Ramos (cell line): ENCODE results near the gene WNK1.
"Not testable (repeated sequence)": the region's sequence is repeated elsewhere in the genome, so short reads cannot be mapped to it uniquely, and the experiment has no call there.

Source experiments
- in situ Hi-C: fragments of 300-500 bp; cut with MboI; formaldehyde crosslinking; loops from one replicate; pipeline ENCODE4 v1.14.3; 2022; ENCODE audit warnings: low sequenced_read_pairs; ENCODE audit not compliant: unreplicated experiment

WNK1 gene

GRCh38 chr12:904010-904414 is 151.6 kb downstream of the WNK1 start:
- in situ Hi-C loops, result no loop called here

- in situ Hi-C loops, result no loop called here
Measured at GRCh38 chr12:905261-906031, 153.1 kb downstream of the WNK1 start.

DNA sequence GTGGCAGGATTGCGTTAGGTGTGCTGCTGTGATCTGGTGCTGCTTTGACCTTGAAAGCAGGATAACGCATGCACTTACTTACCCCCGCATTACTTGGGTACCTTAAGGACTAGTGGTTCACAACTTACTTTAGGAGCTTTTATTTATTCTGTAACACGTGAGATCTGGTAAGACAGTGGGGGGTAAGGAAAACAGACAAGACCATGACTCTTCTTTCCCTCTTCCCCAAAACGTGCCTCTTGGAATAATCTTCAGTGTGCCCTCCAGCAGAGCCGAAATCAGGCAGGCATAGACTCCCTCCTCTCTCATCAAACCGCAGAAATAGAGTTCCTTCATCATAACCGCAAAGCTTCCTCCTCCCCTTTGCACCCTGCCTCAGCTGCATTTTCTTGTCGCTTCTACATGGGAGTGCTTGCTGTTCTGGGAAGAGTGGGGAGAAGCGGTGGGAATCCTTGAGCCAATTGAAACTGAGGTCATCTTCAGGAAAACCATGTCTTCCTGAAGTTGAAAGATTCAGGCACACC is 153.7 kb downstream of the WNK1 start:
- in situ Hi-C loops, result no loop called here

DNA sequence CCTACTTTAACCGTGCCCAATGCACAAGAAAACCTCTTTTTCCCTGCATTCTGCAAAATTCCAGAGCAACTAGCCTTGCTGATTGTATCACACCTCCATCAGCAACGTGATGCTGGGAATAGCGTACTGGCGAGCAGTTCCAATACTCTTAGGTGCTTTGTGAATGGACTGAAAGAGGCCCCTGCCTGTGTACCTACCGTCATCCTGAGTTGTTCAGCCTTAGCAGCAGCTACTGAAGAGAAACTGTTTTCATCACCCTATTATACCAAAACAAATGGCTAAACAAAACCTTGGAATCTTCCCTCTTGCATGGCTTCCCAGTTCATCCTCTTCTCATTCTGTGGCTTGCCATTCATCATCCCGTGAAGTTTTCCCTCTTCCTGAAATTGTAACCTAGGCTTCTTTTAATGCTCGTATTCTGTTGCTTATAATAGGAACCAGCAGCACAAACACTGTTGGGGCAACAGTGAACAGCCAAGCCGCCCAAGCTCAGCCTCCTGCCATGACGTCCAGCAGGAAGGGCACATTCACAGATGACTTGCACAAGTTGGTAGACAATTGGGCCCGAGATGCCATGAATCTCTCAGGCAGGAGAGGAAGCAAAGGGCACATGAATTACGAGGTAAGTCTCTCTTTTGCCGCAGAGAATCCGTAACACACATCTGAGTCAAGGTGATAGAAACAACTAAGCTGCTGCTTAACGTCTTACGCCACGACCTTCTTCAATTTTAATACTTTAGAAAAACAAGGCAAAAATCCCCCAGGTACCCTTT is 155.2 kb downstream of the WNK1 start:
- in situ Hi-C loops, result no loop called here

GRCh38 chr12:909861-910260 is 157.5 kb downstream of the WNK1 start:
- in situ Hi-C loops, result no loop called here

- in situ Hi-C loops, result no loop called here
Measured at GRCh38 chr12:910416-910815, 158.0 kb downstream of the WNK1 start.

- in situ Hi-C loops, result no loop called here
Measured at GRCh38 chr12:911191-911826, 158.9 kb downstream of the WNK1 start.

GRCh38 chr12:912466-913235 is 160.3 kb downstream of the WNK1 start:
- in situ Hi-C loops, result no loop called here

DNA sequence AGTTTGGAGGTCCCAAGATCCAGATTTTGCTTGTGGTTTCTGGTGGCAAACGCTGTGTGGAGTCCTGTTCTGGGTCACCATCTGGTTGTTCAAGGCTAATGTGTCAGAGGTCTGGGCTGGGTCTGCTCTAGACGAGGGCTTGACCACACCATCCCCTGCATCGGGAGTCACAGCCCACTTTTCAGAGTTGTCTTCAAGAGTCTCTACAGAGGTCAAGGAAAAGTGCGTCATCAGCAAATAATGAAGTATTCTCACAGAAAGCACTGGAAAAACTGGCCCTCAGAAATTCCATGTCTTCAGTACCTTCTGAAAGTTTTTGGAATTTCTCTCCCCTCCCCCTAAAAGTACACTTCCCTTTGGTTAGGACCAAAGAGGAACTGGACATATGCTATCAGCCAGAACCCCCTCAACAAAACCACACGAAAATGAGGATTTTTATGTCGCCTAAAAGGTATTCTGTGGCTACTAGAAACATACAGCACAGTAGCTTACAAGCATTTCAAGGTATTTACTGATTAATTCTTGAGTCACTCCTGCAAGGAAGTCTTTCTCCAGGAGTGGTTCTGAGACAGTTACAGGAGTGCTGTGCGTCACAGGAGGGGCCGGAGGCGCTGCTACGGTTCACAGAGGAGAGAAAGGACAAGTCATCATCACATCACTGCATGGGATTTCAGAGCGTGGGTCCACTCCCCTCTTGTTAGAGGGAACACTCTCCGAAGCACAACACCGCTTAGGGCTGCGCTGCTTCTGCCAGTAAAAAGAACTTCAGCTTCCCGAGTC is 161.7 kb downstream of the WNK1 start:
- in situ Hi-C loops, result no loop called here

- in situ Hi-C loops, result no loop called here
Measured at GRCh38 chr12:915090-915489, 162.7 kb downstream of the WNK1 start.

DNA sequence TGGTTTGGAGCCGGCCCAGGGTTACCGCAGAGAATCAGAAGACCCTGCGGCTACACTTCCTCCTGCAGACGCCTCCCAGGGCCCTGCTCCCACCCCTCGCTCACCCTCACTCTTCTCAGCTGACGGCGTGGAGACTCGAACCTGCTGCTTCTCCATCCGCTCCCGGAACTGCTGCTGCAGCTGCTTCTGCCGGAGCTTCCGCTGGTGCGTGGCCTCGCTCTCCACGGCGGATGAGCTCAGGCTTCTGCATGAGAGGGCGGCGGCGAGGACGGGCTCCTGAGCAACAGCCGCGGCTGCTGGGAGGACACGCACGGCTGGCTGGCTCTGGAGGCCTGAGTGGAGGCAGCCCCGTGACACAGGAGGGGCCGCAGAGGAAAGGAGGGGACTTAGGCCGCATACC is 163.9 kb downstream of the WNK1 start:
- in situ Hi-C loops, result no loop called here

- in situ Hi-C loops, result no loop called here
Measured at GRCh38 chr12:916712-917445, 164.5 kb downstream of the WNK1 start.

GRCh38 chr12:920676-921075 is 168.3 kb downstream of the WNK1 start:
- in situ Hi-C loops, result no loop called here

GRCh38 chr12:922285-922684 is 169.9 kb downstream of the WNK1 start:
- in situ Hi-C loops, result no loop called here

DNA sequence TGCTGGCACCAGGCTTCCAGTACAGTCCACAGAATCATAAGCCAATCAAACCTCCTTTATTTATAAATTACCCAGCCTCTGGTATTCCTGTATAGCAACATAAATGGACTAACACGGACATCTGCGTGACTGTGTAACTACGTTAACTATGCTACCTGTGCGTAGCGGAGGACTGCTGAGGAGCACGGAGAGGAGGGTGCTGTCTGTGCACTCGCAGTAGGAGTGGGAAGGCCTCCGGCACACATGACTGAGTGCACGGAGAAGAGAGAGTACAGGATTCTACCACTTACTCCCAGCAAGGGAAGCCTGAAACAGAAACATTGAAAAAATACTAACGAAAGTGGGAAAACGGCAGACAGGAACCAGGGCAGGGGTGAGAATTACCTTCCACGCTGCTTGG is 174.3 kb downstream of the WNK1 start:
- in situ Hi-C loops, result no loop called here

DNA sequence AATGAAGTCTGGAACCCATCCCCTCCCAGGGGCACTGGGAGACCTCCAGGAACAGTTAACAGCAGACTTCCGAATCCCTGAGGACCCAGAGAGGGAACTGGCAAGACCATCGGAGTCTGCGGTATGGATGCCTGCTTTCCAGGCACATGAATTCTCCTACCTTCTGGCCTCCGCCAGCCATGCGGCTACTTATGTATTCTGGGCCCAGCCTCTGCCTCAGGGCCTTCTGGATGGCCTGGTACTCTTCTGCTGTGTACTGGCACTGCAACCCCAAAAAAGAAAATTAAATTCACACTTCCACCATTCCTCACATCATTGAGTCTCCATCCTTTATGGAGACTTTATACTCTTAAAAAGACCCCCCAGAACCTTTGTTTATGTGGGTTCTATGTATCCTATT is 178.7 kb downstream of the WNK1 start:
- in situ Hi-C loops, result no loop called here

DNA sequence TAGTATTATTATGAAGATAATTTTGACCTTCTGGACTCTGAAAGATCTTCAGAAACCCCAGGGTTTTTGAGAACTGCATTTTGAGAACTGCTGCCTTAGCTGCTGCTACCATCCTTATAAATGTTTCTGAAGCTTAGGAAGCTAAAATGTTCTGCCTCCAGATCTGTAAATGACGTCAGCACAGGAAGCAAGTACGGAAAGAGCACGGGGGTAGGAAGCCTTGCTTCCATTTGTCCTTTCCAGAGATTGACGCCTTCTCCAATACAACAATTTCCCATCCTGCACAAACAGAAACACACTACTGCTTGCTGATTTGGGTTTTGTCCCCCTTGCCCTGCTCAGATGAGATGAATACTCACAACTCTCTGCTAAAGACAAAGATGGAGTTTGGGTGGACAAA is 179.2 kb downstream of the WNK1 start:
- in situ Hi-C loops, result no loop called here

DNA sequence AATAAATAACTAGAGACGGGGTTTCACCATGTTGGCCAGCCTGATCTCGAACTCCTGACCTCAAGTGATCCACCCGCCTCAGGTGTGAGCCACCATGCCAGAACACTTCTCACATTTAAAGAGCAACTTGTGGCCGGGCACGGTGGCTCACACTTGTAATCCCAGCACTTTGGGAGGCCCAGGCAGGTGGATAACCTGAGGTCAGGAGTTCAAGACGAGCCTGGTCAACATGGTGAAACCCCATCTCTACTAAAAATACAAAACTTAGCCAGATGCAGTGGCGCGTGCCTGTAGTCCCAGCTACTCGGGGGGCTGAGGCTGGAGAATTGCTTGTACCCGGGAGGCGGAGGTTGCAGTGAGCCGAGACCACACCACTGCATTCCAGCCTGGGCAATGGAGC is 183.5 kb downstream of the WNK1 start:
- in situ Hi-C loops, result not testable (repeated sequence)
